Prostate gland (tissue), 2 donors: ENCODE results near the gene MAP4K3.

Source experiments
- CTCF ChIP-seq, 4 experiments: fragments of 200-600 bp in 2 of 4; fragments of 450-650 bp in 2 of 4; sonication (generic) in 2 of 4; IDR thresholded peaks; 1 replicate in 3 of 4; 2 replicates in 1 of 4; pipeline ENCODE4 v1.5.1; 2016 to 2019; ENCODE audit warnings: antibody characterized with exemption in 4 of 4, mild to moderate bottlenecking in 2 of 4, moderate library complexity in 2 of 4
- POLR2A ChIP-seq: fragments of 450-650 bp; IDR thresholded peaks from one replicate; pipeline ENCODE4 v1.6.1; 2016; ENCODE audit warnings: antibody characterized with exemption, mild to moderate bottlenecking
- POLR2AphosphoS5 ChIP-seq: sonication (generic); formaldehyde crosslinking; IDR thresholded peaks from one replicate; pipeline ENCODE4 v1.6.1; 2017; ENCODE audit warnings: antibody characterized with exemption

GRCh38 chr2:39247512-39248043, 189.5 kb downstream of the MAP4K3 start:
- TF ChIP-seq CTCF (IDR thresholded peaks at IDR 0.05), result no peak
- no peak for TF ChIP-seq POLR2A
- no peak for TF ChIP-seq POLR2AphosphoS5
